GM19438 (cell line): ENCODE results near the gene NEK4.
A peak's percentile ranks its signal among the peaks of the same experiment; 100 is the strongest.

ENCODE experiments used
- ATAC-seq: cut with Tn5 transposase; IDR thresholded peaks from one replicate; pipeline ENCODE4 v1.9.1; 2021; ENCODE audit warnings: low read depth; ENCODE audit not compliant: unreplicated experiment

Gene NEK4

DNA sequence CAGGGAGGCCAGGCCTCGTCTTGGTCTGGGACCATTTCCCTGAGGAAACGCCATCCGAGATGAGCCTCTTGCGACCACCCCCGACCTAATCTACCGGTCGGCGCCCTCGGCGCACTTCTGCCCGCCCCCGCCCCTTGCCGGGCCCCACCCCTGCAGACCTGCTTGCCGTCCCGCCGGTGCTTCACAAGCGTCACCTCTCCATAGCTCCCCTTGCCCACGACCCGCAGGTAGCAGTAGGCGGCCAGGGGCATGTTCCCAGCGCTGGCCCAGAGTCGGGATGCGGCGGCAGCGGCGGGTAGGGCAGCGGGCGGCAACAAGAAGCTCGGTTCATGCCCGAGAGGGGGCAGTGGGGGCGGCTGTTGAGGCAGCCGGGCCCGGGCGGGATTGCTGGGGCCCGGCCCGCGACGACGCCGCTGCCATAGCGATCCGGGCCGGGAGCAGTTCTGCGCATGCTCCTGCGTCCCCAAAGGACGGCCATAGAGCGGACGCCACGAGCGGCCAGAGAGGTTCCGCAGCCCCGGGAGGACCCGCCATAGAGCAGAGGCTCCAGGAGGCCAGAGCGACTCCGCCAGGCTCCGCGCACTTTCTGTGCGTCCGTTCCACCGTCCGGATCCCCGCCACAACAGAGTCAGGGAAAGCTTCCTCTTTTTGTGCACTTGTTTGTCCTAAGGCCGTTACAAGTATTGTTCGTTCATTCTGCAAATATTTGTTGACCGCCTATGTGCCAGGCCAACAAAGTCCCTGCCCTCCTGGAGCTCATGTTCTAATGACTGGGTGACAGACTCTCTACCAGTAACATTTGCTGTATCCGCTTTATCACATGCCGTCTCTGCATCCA, at the start of gene NEK4:
NEK4 (minus strand) TSS at position 445 of the 838 bp plus-strand sequence; CDS start at position 251, 194 bp downstream.
- peak; percentile 97 for ATAC-seq

DNA sequence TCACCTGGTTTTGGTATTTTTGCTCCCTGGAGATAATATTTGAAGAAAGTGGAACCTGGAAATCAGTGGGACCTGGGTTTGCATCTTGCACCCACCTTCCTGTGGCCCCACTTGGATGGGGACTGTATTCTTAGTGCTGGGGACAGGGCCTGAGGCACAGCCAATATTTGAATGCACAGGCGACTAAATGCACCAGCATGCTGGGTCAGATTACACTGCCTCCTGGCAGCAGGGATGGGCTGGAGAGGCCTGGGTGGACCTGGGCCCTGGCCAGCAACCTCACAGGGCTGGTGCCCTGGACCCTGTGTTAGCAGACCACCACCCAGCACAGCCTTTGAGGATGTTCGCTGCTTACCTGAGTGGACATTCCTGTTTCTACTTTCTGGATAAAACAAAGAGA, 49.2 kb upstream of the NEK4 start:
- ATAC-seq: no peak

DNA sequence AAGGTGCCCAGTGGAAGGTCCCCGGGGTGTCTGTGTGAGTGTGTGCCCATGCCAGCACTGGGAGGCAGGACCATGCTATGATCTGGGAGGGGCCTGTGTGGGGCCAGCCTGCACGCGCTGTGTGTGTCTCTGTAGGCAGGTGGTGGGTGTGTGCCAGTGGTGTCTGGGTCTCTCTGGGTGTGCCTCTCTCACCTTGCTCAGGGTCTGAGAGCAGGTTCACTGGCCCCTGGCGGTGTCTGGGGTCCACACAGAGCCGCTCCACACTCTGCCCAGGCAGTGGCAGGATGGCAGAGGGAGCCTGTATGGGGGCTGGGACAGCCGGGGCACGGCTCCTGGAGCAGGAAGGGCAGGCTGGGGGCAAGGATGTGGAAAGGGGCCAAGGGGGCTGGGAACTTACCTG, 47.1 kb upstream of the NEK4 start:
- no peak for ATAC-seq

DNA sequence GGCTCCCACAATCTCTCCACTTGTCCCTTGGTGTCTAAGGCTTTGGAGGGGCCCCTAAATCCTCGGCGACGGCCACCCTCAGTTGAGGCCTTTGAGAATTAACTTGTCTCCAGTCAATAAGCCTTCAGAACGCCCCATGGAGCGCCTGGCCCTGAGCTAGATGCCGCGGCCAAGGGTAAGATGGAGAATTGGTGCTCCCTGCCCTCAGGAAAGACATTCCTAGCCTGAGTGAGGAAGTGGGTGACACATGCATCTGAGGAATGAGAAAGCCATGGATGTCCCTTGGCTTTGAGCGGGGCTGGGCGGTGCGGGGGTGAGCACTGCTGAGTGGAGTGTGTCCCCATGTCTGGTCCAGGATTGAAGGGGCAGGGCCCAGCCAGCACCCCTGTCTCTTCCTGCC, 46.5 kb upstream of the NEK4 start:
- no peak for ATAC-seq

DNA sequence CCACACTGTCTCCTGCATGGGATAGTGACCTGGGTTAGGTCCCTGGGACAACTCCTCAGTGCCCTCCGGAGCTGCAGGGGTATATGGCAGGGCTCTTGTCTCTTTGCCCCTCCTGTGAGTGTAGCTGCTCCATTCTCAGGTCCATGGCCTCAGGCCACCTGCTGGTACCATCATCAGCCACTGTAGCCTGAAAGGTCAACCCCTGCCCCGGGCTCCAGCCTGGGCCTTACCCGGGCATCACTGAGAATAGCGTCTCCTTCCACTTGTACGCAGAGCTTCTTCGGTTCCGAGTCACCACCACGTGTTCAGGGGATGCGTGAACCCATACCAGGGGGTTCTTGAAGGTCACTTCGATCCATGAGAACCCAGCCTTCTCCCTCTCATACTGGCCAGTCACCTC, 45.9 kb upstream of the NEK4 start:
- ATAC-seq: no peak

DNA sequence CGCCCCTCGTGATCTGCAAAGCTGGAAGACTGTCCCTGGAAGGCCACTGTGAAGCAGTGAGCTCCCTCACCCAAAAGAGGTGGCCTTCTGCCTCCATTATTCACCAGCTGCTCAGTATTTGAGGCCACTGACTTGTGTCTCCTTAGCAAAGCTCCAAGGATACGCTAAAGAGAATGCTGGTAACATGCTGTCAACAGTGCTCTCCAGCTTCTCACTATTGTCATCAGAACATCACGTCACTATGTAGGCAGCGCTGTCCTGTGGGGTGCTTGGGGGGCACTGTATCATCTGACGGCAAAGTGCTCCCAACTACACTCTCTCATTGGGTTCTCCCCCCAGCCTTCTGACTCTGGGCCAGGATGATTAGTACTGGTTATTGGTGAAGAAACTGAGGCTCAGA, 45.5 kb upstream of the NEK4 start:
- no peak for ATAC-seq

DNA sequence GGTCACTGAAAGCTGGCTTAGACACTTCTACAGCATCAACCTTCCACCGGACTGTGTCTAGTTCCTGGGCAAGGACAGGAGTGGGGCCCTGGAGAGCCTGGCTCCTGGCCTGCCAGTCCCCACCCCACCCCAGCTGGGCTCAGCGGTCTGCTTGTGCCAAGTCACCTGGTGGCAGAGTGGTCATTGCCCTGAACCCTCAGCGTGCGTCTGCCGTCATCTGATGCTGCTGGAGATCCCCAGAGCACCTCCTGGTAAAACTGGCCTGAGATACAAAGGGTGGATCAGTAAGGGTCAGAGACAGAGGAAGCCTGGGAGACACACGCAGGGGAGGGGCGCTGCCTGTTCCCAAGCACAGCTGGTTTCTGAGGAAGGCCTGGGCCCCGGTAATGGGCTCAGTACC, 43.1 kb upstream of the NEK4 start:
- ATAC-seq: no peak

DNA sequence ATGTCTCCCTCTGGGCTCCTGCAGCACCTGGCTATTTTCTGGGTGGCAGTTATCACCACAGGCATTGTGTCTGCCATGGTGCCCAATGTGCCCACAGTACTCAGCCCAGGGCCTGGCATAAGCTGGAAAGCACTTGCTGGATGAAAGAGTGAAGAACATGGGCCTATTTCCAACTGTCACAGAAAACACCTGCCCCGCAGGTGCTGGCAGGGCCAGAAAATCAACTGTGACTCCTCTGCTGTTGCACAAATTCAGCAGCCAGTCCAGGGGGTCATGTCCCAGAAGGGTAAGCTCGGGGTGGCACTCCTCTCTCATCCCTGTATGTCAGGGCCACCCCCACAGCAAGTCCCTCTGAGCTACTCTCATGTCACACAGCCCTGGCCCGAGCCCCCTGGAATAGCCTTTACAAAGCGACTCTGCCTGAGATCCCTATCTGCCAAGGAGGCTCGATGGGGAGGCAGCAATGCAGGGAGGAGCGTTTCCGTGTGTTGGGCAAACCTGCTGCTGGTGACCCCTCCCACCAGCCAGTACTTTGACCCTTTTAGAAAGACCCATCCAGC, 40.8 kb upstream of the NEK4 start:
- ATAC-seq: no peak

DNA sequence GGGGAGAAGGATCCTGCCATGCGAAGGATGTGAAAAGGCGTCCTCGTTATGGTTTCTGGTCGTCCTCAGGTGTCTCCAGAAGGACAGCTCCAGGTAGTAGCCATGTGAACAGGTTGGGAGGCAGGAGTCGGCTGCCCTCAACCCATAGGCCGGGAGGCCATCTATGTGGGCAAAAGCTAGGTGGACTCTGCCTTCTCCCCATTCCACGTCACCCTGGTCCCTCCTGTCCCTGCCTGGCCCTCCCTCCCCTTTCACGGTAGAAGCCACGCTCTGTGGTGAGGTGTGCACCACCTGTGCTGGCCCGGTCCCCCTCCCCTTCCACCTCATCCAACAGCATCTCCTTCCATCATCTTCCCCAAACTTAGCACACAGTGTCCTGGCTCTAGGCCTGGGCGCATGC, 40.2 kb upstream of the NEK4 start:
- ATAC-seq: no peak

DNA sequence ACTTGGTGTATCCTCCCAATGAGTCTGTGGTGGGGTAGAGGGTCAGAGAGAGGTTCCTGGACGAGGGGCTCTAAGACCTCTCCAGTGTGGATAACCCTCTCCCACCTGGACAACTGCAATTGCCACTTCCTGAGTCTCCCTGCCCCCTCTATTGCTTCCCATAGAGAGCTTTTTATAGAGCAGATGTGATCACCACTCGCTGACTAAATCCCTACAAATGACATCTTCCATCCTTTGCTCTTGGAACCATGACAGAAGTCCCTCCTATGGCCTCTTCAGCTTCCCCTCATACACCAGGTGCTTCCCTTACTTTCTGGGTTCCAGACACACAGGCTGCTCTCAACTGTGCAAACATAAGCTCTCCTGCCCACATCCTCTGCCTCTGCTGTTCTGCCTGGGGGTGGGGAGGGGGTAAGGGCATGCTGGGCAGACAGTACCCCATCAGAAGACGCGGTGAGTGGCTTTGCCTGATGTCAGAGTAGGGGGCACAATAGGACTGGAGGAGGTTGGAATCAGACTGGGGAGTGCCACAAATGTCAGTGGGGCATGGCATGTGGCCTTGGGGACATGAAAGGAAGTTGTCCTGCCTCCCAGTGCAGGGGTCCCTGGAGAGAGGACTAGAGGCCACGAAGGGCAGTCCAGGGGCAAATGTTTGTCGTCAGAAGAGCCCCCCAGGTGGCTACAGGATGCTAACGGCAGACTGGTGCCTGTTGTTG, 39.1 kb upstream of the NEK4 start:
- no peak for ATAC-seq

DNA sequence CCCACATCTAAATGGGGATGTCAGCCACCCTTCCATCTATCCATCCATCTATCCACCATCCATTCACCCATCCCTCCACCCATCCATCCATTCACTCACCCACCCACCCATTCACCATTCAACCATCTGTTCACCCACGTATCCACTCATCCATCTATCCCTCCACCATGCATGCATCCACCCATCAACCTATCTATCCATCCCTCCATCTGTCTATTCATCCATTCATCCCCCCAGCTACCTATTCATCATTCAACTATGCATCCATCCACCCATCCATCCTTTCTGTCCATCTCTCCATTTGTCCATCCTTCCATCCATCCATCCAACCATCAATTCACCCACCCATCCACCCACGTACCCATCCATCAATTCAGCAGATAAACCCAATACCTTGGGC, 38.4 kb upstream of the NEK4 start:
- ATAC-seq: no peak

DNA sequence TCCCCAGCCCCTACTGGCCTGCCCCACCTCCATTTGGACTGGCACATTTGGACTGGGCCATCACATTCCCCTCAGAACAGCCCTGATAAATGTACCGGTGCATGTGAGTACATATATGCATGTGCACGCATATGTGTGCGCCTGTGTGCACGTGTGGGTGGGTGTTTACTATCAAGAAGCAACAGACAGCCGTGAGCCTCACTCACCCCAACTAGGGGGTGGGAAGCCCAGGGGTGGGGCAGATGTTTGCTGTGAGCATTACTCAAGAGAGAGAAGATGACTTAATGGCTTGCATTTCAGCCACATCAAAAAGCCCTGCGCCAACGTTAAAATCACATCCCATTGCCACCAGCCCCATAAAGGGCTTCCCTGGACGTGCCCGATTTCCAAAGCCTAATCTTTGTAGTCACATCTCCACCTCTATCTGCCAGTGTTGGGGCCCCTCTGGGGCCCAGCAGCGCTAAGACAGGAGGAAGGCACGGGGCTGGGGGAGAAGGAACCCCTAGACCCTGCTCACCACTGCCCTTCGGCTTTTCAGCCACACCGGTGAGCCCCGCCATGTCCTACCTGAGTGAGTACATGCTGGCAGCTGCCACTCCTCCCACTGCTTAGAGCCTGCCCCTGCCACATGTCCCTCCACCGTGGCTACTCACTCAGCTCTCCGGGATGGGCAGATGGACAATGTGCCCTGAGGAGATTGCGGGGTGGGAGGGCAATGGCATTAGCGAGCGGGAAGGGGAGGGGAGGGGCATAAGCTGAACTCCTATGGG, 34.7 kb upstream of the NEK4 start:
- no peak for ATAC-seq

DNA sequence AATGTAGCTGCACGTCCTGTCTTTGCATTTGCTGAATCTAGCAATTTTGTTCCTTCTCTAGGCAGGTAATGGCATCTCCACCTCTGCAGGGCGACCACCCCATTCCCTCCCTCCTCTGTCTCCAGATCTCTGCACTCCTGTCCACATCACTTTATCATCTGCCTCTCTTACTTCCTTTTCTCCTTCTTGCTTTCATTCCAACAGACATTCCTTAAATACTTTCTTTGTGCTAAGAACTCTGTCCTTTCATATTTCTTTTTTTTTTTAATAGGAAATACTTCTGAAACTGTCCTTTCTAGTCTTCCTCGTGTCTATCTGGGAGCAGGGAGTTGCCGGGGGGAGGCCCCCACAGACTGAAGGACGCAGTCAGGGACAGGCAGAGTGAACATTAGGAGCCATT, 31.1 kb upstream of the NEK4 start:
- no peak for ATAC-seq

DNA sequence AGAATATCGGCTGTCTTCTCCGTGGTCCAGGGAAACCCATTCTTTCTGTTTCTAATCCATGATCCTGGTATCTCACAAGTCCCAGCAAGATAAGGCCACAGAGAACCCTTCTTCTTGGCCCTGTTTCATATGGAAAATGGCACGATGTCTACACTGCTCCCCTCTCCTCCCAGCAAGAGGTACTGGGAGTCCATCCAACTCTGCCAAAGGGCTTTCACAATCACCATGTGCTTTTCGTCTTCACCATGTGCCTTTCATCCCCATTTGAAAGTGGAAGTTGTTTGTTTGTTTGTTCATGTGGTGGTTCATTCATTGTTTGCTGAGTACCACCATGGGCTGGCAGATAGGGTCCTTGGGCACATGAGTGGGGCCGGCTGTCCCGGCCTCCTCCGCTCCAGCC, 29.3 kb upstream of the NEK4 start:
- no peak for ATAC-seq

DNA sequence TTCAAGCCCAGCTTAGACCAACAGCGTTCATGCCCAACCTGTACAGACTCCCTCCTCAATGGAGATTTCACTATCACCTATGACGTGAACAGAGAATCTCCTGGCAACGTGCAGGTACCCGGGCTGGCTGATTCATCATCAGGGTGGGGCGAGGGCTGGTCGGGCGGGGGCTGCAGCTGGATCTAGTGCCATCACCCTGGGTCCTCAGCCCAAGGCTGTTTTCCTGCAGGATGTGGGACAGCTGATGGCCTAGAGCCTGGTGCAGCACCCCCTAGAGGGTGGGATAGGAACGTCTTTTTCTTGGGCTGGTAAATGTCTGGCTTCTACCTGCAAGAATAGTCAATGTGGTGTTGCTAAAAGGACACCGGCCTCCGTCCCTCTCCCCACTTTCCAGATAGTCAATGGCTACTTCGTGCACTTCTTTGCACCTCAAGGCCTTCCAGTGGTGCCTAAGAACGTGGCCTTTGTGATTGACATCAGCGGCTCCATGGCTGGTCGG, 28.3 kb upstream of the NEK4 start:
- ATAC-seq: no peak

DNA sequence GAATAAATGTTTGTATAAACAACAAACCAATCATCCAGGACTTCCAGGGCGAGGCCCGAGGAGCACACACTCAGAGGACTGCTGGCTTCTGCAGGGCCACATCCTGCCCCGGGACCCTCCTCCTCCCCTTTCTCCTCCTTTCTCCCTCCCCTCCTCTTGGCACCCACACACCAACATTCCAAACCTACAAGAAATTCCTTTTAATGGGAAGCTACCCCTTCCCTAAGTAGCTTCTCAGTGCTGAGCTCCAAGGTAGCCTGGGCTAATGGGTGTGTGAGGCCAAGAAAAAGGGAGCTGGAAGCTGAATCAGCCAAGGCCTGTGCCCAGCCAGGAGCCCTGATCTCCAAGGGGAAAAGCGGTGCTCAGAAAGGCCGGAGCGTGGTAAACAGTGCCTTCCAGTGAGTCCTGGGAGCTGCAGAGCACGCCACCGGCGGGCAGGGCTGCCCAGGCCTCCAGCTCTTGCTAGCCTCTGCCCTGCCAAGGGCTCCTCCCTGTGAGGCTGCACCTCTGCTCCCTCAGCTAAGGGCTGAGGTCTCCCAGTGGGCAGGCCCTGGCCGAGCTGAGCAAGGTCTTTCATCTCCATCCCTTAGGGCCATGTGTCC, 27.7 kb upstream of the NEK4 start:
- ATAC-seq: no peak

DNA sequence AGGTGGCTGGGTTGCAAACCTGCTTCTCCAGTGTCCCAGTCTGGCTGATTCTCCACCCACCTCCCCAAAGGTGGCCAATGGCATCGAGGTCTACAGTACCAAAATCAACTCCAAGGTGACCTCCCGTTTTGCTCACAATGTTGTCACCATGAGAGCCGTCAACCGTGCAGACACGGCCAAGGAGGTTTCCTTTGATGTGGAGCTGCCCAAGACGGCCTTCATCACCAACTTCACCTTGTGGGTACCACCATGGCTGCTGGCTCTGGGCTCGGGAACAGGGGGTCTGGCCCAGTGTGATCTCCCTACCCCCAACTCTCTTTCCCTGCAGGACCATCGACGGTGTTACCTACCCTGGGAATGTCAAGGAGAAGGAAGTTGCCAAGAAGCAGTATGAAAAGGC, 25.7 kb upstream of the NEK4 start:
- ATAC-seq: no peak

DNA sequence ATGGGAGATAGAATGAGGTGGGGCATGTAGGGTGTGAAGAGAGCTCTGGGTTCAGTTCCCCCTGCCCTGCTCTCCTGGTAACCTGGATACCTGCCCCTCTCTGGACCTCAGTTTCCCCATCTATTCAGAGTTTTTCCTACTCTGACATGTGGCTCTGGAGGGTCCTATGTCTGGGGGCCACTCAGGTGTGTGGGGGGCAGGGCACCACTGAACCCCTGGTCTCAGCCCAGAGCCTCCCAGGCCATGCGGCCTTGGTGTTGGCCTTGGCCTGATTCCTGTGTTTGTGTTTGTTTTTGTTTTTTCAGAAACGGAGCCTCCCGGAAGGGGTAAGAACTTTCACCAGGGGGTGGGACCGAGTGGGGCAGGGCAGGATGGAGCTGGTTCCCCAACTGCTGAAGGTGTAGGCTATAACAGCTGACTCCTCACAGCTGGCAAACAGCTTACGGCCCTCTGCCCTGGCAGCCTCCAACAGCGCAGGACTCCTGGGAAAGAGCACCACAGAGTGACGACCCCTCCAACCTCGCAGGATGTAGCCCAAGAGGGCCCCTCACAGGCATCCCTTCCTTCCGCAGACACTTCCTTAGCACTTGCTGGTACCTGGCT, 24.7 kb upstream of the NEK4 start:
- no peak for ATAC-seq

DNA sequence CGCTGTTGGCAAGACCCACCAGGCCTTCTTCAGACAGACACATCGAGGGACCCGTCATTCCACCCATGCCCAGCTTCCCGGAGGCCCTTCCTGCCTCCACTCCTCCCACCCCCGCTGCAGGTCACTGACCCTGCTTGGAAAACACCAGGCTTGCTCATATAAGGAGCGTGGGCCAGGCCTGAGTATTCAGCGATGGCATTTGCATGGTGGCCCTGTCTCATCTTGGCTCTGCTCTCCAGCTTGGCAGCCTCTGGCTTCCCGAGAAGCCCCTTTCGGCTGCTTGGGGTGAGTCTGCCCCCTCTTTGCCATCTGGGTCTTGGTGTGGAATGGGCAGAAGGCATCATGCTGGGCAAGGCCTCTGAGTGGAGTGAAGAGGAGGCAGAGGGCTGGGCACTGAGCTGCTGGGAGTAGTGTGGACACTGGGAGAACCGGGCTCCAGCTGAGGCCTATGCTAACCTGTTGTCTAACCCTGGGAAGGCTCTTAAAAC, 23.9 kb upstream of the NEK4 start, which contains the start of gene ITIH3:
ITIH3 (plus strand) TSS at position 185 of the 488 bp plus-strand sequence; CDS start at position 193, 8 bp downstream.
- no peak for ATAC-seq
